HG03520 (cell line): ENCODE data around the gene EPG5.
"Not testable (repeated sequence)": the region's sequence is repeated elsewhere in the genome, so short reads cannot be mapped to it uniquely, and the experiment has no call there.

Source experiments
- ATAC-seq: cut with Tn5 transposase; IDR thresholded peaks from one replicate; pipeline ENCODE4 v1.9.1; 2021; ENCODE audit warnings: mild to moderate bottlenecking, moderate library complexity; ENCODE audit not compliant: unreplicated experiment

EPG5 gene

DNA sequence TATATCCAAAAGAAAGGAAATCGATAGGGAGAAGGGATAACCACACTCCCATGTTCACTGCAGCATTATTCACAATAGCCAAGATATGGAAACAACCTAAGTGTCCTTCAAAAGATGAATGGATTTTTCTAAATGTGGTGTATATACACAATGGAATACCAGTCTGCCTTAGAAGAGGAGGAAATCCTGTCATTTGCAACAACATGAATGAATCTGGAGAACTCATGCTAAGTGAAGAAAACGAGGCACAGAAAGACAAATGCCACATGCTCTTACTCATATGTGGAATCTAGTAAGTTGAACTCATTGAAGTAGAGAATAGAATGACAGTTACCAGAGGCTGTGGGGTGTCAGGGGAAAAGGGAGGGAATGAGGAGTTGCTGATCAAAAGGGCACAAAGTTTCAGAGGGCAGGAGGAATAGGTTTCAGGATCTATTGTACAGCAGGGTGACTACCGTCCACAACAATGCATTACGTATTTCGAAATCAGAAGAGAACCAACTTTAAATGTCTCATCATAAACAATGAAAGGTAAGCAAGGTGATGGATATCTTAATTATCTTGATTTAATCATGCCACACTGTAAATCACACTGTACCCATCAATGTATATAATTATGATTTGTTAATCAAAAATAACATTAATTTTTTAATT is 95.6 kb downstream of the EPG5 start:
- ATAC-seq = no peak

DNA sequence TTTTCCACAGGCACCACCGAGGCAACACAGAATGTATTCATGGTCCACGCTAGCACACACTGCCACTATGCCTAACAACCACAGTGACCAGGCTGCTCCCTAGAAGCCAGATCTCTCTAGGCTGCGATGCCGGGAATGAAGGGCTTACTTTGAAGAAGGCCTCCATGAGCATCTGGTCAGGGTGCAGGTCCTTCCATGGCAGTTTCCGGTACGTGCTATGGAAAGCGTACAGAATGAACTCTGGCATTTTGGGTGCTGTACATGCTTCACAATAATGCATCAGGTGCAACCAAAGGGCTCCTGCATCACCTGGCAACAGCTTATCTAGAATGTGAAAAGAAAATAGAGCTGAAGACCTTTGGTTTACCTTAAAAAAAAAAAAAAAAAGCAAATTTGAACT is 96.7 kb downstream of the EPG5 start:
- no peak for ATAC-seq

DNA sequence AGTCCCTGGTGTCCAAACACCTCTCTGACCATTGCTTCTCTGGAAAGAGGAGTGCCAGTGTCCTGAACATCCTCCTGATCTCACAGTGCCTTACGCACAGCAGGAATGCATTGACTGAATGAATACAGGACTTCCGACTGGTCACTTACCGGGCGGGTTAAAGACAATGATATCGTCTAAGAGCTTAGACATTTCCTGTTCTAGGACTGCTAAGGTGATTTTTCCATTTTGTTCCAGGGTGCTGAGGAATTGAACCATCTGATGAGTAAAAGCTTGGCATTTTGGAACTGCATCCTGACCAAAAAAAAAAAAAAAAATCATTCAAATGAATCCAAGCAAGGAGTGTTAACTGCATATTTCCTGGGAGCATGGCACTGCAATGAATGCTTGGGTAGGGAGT is 101.7 kb downstream of the EPG5 start:
- ATAC-seq = no peak

DNA sequence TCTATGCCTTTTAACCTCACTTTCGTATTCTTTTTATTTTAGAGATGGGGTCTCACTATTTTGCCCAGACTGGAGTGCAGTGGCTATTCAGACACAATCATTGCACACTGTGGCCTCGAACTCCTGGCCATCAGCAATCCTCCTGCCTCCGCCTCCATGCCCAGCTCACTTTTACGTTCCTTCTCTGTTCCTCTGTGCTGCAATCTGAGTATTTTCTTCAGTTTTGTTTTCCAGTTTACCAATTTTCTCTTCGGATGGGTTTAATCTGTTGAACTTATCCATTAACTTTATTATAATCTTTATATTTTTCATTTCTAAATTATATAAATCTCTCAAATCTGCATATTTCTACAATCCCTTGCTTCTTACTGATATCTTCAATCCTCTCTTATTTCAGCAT is 103.0 kb downstream of the EPG5 start:
- ATAC-seq = no peak

DNA sequence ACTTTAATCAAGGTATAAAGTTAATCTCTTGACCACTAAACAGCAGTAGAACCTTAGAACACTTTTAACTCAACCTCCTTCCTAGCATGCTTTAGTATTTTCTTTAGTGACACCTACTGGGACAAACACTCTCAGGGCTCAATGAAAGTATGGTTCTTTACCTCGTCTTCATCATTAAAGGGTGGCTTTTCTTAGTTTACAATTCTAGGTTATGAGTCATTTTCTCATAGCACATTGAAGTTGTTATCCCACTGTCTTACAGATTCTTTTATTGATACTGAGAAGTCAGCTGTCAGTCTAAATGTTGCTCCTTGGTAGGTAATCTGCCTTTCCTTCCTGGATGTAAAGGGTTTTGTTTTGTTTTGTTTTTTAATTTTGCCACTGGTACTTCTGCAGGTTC is 103.7 kb downstream of the EPG5 start:
- ATAC-seq = no peak

DNA sequence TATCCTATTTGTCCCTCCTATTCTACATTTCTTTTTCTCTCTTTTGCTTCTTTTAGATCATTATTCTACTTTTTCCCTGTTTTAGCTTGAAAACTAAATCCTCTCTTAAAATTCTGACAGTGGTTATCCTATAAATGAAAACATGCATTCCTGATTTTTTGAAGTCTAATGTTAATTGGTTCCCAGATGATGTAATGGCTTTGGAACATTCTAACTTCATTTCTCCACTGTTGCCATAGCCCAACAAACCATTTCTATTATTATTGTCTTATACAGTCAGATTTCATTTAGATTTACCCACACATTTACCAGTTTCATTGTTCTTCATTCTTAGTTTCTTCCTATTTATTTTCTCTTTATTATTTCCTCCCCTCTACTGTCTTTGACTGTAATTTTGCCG is 105.2 kb downstream of the EPG5 start:
- no peak for ATAC-seq

DNA sequence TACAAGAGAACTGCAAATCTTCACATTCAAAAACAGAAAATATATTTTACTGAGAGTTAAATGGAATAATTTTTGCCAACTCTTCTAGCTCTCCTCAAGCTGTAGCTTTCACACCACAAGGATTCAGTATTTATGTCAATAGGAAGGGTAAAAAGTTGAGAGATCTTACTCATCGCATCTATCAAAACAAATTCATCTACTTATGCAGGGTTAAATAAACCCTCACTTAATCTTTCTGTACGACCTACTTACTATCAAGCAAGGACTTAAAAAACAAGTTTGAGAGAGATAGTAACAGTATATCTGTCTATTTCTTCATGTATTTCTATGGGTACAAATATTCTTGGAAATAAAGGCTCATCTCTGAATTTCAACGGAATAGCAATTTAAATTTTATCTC is 106.2 kb downstream of the EPG5 start:
- ATAC-seq = no peak

DNA sequence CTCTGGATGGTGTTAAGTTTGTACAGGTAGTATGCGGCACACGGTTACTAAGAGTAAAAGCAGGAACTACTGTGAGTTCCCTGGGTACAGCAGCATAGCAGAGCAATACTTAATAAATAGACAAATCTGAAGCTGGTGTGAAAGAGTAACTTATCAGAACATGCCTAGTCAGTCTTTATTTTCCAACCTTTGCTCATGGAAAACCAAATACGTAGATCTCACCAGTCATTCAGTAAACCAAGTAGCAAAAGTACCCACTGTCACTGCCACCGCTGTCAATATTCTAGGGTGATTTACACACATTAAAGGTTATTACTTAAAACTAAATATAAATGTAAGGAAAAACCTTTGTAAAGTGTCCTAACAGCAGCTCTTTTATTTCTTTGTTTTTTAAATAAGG is 106.6 kb downstream of the EPG5 start:
- ATAC-seq = no peak

DNA sequence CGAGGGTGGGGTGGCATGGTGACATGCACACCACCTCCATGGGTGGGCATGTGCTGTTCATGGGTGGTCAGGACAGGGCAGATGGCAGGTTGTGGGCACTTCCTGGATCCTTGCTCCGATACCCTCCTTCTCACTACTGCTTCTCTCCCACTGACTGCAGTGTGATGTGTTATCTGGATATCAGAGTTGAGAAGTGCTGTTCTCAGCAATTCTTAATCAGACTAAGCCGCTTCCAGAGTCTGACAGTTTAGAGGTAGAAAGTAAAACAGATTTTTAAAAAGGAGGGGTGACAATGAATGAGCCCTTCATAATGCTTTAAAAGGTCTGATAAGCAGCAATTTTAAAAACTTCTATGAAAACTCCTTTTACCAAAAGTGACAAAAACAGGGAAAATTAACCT is 107.8 kb downstream of the EPG5 start:
- no peak for ATAC-seq

DNA sequence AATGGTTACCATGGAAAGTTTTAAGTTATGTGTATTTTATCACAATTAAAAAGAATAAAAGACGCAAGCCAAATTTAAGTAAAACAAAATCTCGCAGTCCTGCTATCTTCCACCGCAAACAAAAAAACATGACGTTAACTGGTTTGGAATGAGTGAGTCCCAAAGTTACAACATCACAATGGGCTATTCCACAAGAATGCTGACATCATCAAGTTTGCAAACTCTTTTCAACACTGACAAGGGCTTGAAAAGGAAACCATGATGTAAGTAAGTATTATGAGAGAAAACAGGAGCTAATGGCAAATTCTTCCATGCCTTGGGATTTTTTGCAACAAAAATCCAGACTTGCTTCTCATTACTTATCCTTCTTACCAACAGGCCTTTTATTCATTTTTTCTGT is 110.6 kb downstream of the EPG5 start:
- ATAC-seq = no peak

DNA sequence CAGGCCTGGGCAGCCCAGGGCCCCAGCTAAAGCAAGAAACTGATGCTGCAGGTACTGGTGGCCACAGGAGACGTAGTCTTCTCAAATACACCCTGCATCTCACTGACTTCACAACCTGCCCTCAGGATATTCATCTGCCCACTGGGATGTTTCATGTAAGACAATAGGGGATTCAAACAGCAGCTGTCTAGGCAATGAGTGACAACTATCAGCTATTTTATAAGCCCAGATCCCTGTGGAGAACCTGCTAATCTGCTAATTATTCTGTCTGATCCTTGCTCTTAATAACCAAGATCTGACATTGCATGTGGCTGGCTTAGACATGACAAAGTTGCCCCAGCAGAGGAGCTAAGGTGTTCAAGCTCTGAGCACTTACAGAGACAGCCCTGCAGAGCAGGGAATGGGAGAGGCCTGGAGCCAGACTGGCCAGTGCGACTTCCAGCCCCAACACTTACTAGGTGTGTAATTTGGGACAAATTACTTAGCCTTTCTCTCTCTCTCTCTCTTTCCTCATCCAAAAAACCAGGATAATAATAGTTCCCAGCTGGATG is 113.0 kb downstream of the EPG5 start:
- no peak for ATAC-seq

DNA sequence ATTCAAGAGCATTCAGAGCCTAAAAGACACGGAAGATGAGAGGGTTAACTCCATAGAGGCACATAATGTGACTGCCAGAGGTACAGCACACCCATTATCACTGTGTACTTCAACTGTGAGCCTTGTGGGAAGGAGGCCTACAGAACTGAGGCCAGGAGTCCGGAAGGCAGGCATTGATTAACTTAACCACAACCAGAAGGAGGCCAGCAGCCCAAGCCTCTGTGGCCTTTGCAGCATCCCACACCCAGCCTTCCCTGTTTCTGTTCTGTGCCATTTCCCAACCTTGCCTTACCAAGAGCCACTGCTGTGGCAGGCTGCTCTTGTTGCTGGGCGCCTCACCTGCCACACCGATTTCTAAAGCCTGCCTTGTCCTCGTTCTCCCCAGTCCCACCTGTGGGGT is 114.5 kb downstream of the EPG5 start:
- no peak for ATAC-seq

DNA sequence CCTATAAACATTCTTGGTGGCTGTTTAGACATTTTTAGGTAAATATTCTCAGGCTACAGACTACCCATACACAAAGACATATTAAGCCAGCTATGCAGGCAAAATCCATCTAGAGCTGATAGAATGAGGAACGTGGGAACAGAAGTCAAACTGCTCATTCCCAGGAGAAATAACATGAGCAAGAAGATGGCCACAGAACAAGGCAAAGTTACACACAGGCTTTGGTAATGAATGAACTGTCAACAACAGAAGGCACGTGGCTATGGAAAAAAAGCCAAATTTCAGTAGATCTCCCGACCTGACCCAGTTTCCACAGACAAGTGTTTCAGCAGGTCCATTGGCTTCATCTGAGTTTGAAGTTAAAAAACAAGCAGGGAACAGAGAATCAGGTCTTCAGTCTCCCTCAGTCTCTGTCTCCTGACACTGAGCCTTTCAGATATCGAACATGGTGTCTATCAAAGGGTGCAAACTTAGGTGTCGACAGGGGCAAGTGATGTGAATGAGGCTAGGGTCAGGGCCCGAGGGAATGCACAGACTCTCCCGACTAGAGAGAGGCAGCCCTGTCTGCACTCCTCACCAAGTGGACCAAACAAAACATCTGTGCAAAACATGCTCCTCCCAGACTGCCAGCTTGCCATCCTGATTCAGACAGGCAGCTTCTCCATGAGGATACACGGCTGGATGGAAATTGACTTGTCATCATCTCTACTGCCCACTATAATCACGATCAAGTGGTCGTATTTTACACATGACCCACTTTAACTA is 115.8 kb downstream of the EPG5 start:
- no peak for ATAC-seq

DNA sequence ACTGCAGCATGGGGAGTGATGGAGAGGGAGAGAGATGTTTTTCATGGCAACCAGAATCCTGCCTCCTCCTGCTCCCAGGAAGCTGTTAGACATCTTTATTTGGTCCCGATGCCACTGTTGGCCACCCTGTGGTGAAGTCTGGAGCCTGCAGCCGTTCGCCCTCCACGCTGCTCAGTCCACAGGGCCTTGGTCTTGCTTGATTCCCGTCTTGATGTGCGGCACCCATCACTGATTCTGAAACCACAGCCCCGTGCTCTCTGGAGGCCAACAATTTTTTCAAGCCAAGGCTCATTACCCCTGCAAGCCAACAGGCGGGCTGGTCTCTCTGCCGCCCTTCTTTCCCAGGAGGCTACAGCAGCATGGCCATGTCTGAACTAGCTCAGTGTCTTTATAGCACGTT is 117.1 kb downstream of the EPG5 start:
- ATAC-seq = no peak

DNA sequence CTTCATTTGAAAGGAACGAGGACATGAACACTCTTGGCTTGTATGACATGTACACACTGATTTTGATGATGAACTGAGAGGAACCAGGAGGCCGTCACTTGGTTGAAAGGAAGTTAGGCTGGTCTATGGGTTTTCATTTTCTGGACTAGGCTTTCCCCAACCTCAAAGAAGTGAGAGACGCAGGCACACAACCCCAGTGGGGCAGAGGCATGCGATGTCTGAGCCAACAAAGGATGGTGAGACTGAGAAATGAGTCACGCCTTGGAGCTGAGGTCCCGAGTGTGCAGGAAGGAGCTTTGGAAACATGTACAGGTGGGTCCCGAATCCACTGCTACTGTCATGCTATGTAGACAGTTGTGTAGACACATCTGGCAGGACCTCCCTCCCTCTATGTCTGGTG is 117.6 kb downstream of the EPG5 start:
- no peak for ATAC-seq

DNA sequence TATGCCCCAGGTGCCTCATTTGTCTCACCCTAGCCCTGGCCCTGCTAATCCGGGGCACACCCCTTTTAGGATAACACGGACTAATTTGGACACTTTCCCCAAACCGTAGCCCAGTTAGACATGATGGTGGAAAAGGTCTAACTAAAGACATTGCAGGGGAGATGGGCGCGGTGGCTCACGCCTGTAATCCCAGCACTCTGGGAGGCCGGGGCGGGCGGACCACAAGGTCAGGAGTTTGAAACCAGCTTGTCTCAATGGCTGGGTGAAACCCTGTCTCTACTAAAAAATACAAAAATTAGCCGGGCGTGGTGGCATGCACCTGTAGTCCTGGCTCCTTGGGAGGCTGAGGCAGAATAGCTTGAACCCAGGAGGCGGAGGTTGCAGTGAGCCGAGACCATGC is 118.5 kb downstream of the EPG5 start:
- ATAC-seq = not testable (repeated sequence)

DNA sequence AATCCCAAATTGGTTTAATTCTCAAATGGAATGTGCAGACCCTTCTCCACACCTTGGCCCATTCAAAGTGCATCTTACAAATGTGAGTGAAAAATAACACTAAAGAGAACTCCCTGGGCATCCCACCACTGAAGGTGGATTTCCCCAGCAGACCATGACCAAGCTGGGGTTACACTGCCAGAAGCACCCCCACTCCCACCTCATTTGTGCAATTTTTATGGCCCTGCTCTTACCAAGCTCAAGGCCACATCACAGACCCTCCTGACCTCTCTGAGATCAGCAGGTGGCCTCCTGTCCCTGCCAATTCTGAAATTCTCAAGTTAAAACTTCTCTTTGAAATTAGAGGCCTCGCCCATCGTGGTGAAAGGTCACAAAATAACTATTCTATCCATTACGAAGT is 120.0 kb downstream of the EPG5 start:
- ATAC-seq = no peak

DNA sequence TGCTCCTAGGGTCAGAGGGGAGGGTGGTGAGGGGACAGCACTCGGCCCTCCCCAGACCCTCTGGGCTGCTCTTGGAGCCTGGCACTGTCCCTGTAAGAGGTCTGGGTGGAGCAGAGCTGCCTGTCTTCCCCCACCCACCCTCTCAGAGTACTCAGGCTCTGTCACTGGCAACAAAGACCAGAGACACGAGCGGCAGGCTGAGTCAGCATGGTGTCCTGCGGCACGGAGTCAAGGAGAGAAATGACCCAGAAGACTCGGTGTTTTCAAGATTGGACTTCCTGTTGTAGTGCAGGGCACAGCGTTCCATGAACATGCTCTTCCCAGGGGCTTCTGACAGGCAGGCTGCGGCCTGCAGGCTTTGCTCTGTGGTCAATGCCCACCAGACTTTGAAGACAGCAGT is 121.7 kb downstream of the EPG5 start:
- ATAC-seq = no peak

DNA sequence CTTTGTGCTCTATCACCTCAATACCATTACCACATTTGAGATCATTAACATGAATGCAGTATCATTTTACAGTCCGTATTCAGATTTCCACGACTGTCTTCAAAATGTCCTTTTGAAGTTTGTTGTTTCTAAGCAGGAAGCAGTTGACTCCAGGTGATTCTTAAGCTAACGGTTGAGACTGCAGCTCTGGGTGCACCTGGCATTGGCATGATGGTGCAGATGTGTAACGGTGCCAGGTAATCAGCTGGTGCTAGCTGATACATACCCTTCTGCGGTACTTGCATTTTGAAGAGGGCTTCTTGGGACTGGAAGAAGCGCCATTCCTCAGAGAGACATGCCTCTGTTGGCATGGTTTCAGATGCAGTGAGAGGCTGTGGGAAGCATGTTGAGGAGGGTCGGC is 122.2 kb downstream of the EPG5 start:
- no peak for ATAC-seq

DNA sequence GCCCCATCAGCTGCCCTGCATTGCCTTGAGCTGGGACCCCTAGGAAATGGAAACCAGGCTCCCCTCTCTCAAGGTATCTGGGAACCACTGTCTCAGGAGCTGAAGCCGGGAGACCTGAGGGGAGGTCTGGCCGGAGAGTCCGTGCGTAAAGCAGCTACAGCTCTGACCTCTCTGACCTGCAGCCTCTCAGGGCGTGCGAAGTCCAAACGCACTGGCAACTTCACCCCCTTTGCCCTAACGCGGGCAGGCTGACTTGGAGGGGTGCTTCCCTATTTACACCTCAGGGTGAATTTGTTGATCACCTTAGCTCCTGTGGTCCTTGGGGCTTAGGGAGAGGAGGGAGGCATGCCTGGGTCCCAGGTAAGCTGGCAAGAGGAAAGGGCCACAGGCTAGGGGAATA is 124.1 kb downstream of the EPG5 start:
- ATAC-seq = no peak

DNA sequence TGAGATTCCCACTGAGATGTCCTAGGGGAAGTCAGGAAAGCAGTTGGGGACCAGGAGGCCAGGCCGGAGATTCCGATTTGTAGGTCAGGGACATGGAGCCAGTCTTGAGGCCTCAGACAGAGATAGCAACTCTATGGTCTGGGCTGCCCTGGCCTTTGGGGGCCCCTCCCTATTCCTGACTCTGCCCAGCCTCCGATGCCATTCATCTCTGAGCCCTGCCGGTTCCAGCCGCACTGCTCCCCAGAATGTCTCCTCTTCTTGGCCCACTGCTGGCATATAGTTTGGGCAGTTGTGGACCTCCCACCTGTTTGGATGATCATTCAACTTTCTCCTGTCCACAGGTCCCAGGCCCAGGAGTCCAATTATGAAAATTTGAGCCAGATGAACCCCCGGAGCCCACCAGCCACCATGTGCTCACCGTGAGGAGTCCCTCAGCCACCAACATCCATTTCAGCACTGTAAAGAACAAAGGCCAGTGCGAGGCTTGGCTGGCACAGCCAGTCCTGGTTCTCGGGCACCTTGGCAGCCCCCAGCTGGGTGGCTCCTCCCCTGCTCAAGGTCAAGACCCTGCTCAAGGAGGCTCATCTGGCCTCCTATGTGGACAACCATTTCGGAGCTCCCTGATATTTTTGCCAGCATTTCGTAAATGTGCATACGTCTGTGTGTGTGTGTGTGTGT is 125.2 kb downstream of the EPG5 start:
- no peak for ATAC-seq
